ENCODE results near the gene CMSS1.

DNA sequence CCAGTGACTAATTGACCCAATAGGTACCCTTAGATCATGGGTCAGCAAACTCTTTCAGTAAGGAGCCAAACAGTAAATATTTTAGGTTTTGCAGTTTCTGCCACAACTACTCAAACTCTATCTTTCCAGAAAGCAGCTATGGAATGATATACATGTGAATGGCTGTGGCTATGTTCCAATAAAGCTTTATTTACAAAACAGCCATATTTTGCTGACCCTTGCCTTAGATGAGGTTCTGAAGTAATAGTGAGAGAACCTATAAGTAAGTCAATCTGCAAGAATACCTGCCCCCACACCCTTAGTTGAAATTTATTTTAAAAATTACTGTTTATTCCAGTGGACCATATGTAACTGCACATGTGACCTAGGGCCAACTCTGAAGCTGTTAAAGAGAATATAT is 134.0 kb downstream of the CMSS1 start:
- TF ChIP-seq, protein P1, sequence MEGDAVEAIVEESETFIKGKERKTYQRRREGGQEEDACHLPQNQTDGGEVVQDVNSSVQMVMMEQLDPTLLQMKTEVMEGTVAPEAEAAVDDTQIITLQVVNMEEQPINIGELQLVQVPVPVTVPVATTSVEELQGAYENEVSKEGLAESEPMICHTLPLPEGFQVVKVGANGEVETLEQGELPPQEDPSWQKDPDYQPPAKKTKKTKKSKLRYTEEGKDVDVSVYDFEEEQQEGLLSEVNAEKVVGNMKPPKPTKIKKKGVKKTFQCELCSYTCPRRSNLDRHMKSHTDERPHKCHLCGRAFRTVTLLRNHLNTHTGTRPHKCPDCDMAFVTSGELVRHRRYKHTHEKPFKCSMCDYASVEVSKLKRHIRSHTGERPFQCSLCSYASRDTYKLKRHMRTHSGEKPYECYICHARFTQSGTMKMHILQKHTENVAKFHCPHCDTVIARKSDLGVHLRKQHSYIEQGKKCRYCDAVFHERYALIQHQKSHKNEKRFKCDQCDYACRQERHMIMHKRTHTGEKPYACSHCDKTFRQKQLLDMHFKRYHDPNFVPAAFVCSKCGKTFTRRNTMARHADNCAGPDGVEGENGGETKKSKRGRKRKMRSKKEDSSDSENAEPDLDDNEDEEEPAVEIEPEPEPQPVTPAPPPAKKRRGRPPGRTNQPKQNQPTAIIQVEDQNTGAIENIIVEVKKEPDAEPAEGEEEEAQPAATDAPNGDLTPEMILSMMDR (IDR thresholded peaks at IDR 0.05) = no peak
- no peak for TF ChIP-seq EZH2 (IDR thresholded peaks at IDR 0.05; ENCODE audit: borderline replicate concordance, insufficient read depth, low read depth, low read length, poor library complexity, severe bottlenecking)

Measured in B cell (primary cell).